H1 (cell line): ENCODE measurements around the gene CILP. TPM values are rescaled to one million over a fixed set of nuclear protein-coding genes. Genes with fewer than 3 reads are reported as not detected.

Experiments
- ASH2L ChIP-seq: fragments of 200-600, 300-600 bp; sonication (generic); IDR thresholded peaks from one replicate; pipeline ENCODE4 v1.7.1; 2017; ENCODE audit warnings: low read length
- CBX8 ChIP-seq: fragments of 300-800, 300-1000 bp; sonication (generic); IDR thresholded peaks from 2 replicates; pipeline ENCODE4 v1.7.1; 2016; ENCODE audit warnings: low read depth, low read length, borderline replicate concordance
- CHD2 ChIP-seq: IDR thresholded peaks from 2 replicates; pipeline ENCODE4 v1.6.1; 2012; ENCODE audit warnings: low read length, improper control_type of control experiment
- KDM4A ChIP-seq: IDR thresholded peaks from one replicate; pipeline ENCODE4 v1.7.1; 2012; ENCODE audit warnings: low read depth, mild to moderate bottlenecking, moderate library complexity, low read length, inconsistent platforms; ENCODE audit not compliant: severe bottlenecking
- KDM5A ChIP-seq: fragments of 200-600 bp; IDR thresholded peaks from 2 replicates; pipeline ENCODE4 v1.7.1; 2012; ENCODE audit warnings: mild to moderate bottlenecking, low read length, inconsistent platforms, mixed read lengths
- RAD21 ChIP-seq, 2 experiments: IDR thresholded peaks in 1 of 2; conservative IDR thresholded peaks in 1 of 2; 2 replicates each; pipeline ENCODE4 v1.6.1; 2011; ENCODE audit warnings: low read depth in 2 of 2, low read length in 2 of 2, improper control_type of control experiment in 1 of 2, inconsistent platforms in 1 of 2, mild to moderate bottlenecking in 1 of 2, moderate library complexity in 1 of 2
- SIRT6 ChIP-seq: IDR thresholded peaks from one replicate; pipeline ENCODE4 v1.7.1; 2012; ENCODE audit warnings: low read length, inconsistent platforms
- TAF1 ChIP-seq: IDR thresholded peaks from 2 replicates; pipeline ENCODE4 v1.6.1; 2011; ENCODE audit warnings: mild to moderate bottlenecking, low read depth, low read length
- ZNF274 ChIP-seq: IDR thresholded peaks from 2 replicates; pipeline ENCODE4 v1.7.0; 2012; ENCODE audit warnings: low read length, borderline replicate concordance; ENCODE audit errors: extremely low read depth
- polyA plus RNA-seq, 7 experiments: library from polyadenylated mRNA; depleted of rRNA in 3 of 7; stranded (reverse) in 5 of 7; unstranded in 2 of 7; fragments of >200 nt in 5 of 7; fragments of 200-250 nt in 2 of 7; gene quantifications; 1 replicate in 5 of 7; 2 replicates in 1 of 7; 4 replicates in 1 of 7; pipeline versions ENCODE4 v1.2.1 to v1.2.3, GENCODE V29; 2011 to 2013; ENCODE audit warnings: missing spikeins in 2 of 7, mixed read lengths in 2 of 7
- total RNA-seq: library from RNA; stranded (reverse); fragmentation: NEBNext Ultra II Directional; extraction: Animal tissue kit (Norgen Biotek cat#: 25700); gene quantifications from 2 replicates; pipeline ENCODE4 v1.2.1, GENCODE V29; 2021
- TF ChIP-seq, protein P1 (sequence below): IDR thresholded peaks from 2 replicates; pipeline ENCODE4 v1.6.1; 2012; ENCODE audit warnings: low read length, inconsistent platforms

CILP gene
- total and polyA plus RNA-seq, 2 of the 8 experiments (the other 6 are each of a cell fraction or from before 2014, with no cell fraction given), result 0.02 TPM; not detected in 1

DNA sequence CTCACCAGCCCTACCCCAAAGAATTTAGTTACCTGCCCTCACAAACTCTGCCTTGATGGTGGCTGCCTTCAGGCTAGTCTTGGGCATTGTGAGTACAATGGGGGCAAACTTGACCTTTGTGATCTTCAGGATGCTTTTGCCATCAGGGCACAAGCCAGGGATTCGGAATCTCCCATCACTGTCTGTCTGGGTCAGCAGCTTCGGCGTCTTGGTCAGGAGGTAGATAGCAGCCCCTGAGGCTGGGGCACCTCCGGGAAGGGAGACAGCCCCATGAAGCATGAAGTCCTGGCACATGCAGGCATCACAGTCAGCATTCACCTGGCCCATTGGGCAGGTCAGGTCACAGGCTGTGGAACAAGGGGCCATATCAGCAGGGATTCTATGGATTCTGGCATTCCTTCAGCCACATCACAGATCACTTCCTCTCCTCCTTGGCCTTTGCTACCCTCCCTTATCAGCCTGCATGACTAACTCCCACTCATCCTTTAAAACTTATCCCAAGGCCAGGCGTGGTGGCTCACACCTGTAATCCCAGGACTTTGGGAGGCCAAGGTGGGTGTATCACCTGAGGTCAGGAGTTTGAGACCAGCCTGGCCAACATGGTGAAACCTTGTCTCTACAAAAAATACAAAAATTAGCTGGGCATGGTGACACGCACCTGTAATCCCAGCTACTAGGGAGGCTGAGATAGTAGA, 6.9 kb downstream of the CILP start (continued):
- TF ChIP-seq, protein P1, sequence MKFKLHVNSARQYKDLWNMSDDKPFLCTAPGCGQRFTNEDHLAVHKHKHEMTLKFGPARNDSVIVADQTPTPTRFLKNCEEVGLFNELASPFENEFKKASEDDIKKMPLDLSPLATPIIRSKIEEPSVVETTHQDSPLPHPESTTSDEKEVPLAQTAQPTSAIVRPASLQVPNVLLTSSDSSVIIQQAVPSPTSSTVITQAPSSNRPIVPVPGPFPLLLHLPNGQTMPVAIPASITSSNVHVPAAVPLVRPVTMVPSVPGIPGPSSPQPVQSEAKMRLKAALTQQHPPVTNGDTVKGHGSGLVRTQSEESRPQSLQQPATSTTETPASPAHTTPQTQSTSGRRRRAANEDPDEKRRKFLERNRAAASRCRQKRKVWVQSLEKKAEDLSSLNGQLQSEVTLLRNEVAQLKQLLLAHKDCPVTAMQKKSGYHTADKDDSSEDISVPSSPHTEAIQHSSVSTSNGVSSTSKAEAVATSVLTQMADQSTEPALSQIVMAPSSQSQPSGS, result no peak
- no peak for TF ChIP-seq ZNF274
- no peak for TF ChIP-seq RAD21 (IDR thresholded peaks at IDR 0.05 in 1 of 2, conservative IDR thresholded peaks at IDR 0.05 in 1 of 2; ENCODE audit: low read depth in 2 of 2, low read length in 2 of 2)
- no peak for TF ChIP-seq KDM5A
- TF ChIP-seq ASH2L, result no peak
- no peak for TF ChIP-seq SIRT6
- no peak for TF ChIP-seq TAF1
- TF ChIP-seq KDM4A, result no peak
- TF ChIP-seq CHD2, result no peak
- TF ChIP-seq CBX8, result no peak
